CD4-positive, alpha-beta T cell treated with Interleukin-6 for 4 hours (primary cell): ENCODE data around the gene TNS3.
"Not testable (repeated sequence)": the region's sequence is repeated elsewhere in the genome, so short reads cannot be mapped to it uniquely, and the experiment has no call there.

ENCODE experiments used
- DNase-seq: peaks from one replicate; pipeline ENCODE4 v3.0.0-alpha.2; 2020; ENCODE audit warnings: mixed read lengths

The TNS3 gene

DNA sequence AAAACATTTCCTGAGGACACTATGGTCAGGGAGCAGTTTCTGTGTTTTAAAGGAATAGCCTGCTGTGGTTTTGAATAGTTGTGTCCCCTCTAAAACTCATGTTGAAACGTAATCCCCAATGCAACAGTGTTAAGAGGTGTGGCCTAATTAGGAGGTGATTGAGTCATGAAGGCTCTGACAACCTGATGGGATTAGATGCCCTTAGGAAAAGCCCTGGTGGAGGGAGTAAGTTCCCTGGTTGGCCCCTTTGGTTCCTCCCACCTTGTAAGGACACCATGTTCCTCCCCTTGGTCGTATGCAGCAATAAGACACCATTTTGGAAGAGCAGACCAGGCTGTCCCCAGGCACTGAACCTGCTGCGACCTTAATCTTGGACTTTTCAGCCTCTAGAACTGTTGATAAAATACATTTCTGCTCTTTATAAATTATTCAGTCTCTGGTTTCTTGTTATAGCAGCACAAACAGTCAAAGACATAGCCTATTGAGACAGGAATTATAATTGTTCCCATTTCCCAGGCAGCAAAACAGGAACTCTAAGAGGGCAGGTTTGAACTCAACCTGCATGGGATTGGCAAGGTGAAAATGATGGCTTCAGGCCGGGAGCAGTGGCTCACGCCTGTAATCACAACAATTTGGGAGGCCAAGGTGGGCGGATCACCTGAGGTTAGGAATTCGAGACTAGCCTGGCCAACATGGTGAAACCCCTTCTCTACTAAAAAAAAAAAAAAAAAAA lies 20.5 kb upstream of the TNS3 start:
- DNase-seq: no peak

DNA sequence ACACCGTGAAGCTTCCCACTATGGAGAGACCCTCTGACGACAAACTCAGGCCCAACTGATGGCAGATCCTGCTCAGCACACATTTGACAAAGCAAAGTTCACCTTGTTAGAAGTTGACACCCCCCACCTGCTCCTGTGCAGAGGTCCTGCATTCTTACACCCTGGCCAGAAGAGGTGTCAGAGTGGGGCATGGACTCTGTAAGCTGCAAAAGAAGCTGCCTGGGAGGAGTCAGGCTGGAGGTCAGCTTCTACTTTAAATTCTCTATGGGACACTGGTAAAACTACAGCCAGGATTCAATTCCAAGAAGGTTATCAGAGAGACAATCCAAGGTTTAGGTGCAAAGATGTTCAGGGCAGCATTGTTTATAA lies 20.0 kb upstream of the TNS3 start:
- no peak for DNase-seq

DNA sequence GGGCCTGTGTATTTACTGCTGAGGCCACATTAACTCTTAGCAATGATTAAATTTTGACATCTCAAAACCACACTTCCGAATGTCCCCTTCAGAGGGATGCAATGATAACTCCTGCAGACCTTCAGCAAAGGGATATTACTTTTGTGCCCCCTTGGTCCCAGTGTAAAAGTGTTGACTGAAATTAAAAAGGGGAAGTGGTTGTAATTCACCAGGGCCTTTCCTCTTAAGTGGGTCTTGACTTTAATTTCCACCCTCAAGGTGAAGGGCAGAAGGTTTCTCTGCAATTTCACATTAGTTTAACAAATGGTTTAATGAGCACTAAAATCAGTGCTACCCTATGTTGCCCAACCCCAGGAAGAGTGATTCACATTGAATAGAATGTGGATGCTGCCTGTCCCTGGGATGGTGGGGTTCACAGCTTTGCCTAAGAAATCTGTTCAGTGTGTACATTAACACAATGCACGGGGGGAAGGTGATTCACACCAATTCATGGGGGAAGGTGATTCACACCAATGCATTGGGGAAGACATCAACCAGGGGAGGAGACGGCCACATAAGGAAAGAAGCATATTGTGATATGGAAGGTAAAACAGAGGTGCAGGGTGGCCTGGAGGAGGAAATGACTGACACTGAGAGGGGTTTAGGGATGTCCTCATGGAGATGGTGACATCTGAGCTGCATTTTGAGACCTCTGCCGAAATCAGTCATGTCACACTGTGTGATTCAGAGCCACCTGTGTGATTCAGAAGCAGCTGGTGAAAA lies 19.4 kb upstream of the TNS3 start:
- DNase-seq: no peak

DNA sequence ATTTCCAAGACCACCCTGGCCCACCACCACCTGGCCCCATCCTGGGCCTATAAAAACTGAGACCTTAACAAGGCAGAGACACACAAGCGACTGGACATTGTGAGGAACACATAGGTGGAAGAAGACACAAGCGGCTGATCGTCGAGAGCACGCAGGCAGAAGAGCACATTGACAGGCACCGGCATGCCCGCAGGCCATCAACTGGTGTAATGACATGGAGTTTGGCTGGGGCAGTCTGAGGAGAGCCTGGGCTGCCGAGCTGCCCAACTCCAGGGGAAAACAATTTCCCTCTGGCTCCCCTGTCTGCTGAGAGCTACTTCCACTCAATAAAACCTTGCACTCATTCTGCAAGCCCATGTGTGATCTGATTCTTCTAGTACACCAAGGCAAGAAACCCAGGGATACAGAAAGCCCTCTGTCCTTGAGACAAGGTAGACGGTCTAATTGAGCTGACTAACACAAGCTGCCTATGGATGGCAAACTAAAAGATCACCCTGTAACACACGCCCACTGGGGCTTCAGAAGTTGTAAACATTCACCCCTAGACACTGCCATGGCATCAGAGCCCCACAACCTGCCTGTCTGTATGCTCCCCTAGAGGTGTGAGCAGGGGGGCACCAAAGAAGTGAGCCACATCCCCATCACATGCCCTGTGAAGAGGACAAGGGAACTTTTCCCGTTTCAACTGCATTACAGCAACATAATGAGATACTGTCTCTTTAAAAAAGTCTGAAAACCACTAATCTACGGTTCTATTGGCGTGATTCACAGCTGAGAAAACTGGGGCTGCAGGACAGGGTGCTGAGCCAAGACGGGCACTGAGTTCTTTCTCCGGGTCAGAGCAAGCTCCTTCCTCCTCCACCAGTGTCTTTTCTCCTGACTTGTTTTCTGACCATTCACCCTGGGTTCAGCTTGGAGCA lies 18.5 kb upstream of the TNS3 start:
- DNase-seq: no peak

DNA sequence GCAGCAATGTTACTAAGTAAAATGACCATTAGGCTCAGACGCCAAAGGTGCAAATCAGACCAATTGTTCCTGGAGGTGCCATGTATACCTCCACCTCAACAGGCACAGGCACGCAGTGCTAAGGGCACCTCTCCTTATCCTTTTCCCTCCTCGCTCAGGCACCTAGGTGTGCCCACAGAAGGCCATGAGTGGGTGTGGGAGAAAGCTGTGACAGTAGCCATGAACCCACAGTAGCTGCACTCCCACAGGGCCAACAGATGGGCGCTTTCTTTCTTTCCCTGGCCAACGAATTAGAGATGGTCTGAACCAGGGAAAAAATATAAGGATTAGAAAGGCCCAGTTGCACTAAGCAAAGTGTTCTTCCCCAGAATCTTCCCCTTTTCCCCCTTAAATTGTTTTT lies 15.5 kb upstream of the TNS3 start:
- DNase-seq: no peak

DNA sequence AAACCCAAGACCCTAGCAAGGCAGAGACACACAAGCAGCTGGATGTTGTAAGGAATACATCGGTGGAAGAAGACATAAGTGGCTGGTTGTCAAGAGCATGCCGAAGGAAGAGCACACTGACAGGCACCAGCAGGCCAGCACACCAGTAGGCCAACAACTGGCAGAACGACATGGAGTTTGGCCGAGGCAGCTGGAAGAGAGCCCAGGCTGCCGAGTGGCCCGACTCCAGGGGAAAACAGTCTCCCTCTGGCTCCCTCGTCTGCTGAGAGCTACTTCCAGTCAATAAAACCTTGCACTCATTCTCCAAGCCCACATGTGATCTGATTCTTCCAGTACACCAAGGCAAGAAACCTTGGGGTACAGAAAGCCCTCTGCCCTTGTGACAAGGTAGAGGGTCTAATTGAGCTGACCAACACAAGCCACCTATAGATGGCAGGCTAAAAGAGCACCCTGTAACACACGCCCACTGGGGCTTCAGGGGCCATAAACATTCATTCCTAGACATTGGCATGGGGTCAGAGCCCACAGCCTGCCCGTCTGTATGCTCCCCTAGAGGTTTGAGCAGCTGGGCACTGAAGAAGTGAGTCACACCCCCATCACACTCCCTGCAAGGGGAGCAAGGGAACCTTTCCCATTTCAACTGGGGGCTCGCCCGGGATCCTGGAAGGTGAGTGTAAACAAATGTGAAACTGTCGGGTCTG lies 14.7 kb upstream of the TNS3 start:
- DNase-seq: no peak

DNA sequence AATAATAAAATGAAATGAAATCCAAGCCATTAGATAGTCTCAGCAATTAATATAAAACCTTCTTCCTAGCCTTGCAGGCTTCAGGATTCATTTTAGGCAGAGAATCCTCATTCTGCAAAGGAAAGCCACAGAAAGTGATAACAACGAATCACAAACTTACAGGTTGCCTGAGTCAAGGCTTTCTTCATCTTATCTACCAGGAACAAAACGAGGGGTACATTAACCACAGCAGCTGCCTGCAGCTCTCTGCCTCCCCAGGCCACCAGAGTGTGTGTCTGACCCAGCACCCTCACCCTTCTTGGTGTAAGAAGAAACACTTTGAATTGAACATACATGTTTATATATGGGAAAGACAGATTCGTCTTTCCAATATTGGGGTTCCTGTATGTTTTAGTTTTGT lies 12.5 kb upstream of the TNS3 start:
- DNase-seq: no peak

DNA sequence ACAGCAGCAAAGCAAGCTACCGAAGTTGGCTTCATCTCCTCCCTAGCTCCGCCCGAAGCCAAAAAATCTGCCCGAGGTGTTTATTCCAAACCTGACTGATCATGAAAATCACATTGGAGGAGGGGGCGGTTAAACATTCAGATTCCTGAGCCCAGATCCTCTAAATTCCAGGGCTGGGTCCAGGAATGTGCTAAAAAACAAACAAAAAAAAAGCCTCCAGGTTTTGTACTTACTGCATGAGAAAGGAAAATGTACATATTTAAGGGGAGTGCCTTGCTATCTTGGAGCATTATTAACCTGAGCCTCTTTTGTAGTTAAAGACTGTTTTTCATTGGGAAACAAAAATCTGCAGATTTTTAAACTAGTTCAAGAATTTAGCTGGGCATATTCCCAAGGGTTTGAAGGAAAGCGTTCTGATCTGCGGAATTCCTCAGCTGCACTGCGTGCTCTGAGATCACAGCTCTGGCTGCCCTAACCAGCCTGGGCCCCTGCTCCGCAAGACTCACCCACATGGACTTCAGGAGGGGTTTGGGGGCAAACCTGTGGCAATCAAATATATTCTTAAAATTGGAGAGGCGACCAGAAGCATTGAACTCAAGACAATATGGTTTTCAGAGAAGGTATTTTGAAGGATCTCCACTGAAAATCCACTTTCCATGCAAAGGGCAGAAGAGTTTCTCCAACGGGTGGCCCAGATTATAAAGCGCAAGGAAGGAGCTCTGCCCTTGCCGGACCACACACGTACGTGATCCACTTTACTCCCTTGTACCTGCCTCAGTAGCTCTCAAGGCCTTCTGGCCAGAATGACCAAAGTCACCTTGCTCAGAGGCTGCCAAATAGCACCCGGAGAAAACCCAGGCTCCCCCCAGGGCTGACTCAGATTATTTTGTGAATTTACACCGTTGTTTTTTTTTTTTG lies 10.0 kb upstream of the TNS3 start:
- no peak for DNase-seq

DNA sequence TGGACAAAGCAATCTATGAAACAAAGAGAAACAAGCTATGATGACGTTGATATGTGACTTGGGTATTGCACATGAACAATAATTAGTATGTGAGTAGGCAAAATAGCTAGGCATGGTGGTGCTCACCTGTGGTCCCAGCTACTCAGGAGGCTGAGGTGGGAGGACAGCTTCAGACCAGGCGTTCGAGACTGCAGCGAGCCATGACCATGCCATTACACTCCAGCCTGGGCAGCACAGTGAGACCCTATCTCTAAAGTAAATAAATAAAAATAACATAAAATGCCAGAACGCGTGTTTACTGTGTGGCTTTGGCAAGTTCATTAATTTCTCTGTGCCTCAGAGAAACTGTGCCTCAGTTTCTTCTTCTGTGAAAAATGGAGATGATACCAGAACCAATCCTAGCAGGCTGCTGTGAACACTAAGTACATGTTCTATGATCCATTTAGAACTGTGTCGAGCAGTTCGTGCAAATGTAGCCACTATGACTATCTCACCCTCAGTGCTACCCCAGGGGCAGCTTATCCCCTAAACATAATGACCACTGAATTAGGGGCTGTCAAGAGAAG lies 9.3 kb upstream of the TNS3 start:
- DNase-seq: no peak

DNA sequence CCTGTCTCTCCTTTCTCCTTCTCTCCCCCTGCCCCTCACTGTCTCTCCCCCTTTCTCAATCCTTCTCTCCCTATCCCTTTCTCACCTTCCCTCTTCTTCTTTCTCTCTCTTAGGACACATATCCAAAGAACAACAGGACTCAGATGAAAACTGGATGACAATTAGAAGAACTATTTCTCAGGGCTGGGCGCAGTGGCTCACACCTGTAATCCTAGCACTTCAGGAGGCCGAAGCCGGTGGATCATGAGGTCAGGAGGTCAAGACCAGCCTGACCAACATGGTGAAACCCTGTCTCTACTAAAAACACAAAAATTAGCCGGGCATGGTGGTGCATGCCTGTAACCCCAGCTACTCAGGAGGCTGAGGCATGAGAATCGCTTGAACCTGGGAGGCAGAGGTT lies 8.3 kb upstream of the TNS3 start:
- DNase-seq: not testable (repeated sequence)

DNA sequence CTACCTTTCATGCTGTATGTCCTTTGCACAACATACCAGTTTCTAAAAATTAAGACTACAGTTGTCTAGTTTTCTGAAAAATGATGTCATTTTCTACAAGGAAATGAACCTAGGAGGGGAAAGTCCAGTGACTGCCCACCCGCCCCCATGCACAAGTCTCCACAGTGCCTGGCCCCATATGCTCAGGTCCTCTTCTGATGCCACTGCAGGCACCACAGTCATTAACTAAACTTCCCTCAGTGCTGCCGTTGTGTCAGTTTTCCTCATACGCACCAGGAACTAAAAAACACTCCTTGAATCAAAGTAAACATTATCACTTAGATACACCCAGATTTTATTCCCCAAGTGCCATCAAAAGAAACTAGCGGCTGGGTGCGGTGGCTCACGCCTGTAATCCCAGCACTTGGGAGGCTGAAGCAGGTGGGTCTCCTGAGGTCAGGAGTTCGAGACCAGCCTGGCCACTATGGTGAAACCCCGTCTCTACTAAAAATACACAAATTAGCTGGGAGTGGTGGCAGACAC lies 6.9 kb upstream of the TNS3 start:
- no peak for DNase-seq

DNA sequence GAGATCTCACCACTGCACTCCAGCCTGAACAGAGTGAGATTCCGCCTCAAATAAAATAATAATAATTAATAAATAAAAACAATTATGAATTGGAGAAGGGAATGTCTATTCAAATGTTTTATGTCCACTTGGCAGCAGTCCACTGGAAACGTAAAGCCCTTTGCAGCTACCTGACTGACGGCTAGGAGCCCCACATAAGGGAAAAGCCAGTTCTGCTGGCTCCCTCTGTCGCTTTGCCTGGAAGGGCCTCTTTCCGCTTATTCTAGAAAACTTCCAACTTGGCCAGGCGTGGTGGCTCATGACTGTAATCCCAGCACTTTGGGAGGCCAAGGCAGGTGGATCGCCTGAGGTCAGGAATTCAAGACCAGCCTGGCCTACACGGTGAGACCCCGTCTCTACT lies 6.1 kb upstream of the TNS3 start:
- no peak for DNase-seq

DNA sequence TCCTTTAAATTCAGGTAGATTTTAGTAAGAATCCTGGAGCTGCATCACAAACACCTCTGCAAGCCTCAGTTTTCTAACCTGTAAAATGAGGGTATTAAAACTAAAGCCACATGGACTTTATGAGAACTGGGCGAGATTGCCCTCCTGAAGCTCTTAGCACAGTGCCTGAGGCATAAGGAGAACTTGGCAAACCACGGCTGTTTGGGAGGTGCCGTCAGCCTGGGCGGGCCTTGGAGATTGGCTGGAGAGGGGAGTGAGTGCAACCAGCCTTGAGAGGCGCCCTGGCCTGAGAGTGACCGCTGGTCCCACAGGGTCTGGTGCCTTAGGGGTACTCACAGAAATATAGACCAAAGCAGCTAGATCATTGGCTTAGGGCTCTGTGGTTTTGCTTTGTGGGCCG lies 5.4 kb upstream of the TNS3 start:
- DNase-seq: no peak

DNA sequence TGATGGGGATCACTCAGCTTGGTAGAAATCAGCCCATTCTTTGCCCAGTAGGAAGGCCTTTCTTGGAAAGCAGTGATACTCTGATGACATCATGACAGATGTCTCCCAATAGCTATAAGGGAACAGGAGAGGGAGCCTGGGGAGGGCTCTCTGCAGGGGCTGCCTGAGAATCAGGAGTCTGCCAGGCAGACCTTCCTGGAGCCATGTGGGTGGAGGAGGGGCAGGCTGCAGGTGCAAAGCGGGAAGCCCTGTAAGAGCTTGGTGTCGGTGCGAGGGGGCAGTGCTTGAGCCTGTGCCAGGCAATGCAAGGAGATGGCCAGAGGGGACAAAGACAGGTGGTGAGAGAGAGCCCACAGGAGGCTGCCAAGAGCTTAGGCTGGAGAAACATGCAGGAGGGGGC lies 5.0 kb upstream of the TNS3 start:
- DNase-seq: no peak

DNA sequence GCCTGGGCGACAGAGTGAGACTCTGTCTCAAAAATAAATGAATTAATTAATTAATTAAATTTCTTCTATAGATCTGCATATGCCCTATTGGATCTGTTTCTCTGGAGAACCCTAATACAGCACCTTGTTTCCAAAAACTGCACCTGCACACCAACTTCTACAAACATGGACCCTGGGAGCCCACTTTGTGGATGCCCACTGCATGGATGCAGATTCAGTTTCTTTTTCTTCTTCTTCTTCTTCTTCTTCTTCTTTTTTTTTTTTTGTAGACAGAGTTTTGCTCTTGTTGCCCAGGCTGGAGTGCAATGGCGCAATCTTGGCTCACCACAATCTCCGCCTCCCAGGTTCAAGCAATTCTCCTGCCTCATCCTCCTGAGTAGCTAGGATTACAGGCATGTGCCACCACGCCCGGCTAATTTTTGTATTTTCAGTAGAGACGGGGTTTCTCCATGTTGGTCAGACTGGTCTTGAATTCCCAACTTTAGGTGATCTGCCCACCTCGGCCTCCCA lies 4.3 kb upstream of the TNS3 start:
- not testable (repeated sequence) for DNase-seq

DNA sequence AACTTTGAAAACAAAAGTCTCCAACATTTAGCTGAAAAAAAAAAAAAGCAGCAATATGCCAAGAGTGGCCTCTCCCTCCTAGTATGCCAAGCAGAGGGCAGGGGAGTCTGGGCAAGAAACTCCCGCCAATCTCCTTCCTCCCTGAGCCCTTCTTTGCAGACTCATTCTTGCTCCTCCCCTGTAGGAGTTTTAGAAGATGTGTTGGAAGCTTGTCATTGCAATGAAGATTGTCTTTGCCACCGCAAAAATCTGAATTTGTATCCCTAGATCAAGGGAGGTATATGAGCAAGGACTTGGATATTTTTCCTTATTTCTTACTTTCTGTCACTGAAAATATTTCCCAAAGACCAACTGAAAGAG lies 2.6 kb upstream of the TNS3 start:
- no peak for DNase-seq

DNA sequence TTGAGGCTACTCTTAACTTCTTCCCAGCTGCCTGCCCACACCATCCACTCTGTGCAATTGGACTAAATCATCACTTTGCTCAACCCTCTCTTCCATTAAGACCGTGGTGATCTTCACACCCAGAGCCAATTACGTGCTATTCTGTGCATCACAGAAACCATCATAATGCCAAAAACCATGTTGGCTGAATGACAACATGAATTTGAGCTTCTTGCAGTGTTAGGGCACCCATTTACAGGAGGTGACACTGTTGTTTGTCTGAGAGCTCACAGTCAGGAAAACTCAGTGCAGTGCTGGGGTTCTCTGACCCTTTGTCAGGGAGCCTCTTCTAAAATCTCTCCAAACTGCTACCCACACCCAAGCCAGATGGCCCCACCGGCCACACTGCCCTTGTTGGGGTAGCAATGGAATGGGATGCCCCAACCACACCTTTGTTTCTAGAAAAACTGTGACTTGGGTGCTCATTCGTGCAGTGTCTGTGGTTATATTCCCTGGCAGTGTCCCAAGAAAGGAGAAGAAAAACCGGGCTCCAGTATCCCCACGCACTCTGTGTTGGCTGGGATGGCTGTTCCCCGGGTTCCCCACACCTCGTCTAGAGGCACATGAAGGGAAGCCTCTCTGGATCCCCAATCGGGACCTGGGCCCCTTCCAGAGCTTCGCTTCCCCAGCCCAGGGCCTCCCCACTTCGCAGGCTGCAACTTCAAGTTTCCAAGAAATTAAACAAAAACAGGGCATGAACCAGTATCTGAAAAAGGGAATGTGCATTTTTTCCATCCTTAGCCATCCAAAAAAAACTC lies 2.0 kb upstream of the TNS3 start:
- DNase-seq: no peak

DNA sequence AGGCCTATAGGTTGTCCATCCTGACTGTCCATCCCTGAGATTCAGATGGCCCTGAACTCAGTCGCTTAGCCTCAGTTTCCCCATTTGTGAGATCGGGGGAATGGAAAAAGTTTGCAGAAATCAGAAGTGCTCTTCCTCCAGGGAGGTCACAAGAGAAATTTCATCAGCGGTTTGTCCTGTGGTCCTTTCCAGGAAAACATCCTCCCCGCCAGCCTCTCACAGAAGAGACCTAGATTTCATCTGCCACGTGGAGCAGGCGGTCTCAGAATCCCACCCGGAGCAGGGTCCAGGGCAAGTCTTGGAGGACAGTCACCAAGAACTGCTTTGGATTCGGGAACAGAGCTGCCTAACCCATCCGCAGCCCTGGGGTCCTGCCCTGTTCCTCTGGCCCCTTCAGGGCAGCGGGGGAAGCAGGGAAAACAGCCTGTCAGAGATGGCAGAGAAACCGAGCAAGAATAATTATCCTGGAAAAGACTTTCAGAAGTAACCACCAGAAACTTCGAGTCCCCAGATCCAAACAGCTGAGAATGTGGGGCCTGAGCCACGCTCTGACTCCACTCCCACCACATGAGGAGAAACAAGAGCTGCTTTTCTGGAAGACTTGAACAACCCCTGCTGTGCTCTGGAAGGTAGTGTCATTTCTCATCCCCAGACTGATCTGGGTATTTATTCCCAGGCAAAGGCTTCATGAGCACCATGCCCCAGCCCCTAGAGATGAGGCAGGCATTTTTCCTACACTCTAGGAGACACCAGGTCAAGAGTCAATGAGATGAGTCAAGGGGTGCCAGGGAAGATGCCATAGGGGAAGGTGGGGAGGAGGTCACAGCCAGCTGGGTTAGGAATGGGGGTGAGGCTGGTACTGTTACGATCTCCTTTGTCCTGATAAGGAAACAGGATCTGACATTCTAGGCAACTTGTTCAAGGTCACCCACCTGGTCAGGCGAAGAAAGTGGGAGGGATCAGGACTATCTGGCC lies 1.1 kb upstream of the TNS3 start:
- DNase-seq: no peak

DNA sequence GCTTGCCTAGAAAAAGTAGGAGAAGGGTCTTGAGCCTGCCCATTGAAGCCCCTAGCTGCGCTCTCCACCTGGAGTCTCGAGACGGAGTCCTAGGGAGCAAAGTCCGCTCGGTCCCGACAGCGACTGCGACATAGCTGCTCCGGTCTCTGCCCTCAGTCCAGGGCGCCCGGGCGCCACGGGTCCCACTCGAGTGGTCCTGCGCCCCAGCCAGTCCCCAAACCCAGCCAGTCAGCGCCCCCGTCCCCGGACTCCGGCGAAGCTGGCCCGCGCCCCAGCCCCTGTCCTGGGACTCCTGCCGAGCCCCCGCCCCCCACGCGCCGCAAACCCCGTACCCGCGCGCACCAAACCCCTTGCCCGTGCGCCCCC lies 490 bp downstream of the TNS3 start:
- DNase-seq: no peak
